SK-N-SH treated with all-trans-retinoic acid at 6 μM for 48 hours (cell line): ENCODE results near the gene SLC2A8.

ENCODE experiments used
- ATAC-seq: fragments of 200-7000 bp; cut with Tn5 transposase; 3 replicates; pipeline ENCODE4 v1.9.1; 2020; ENCODE audit warnings: mild to moderate bottlenecking, moderate library complexity
- ARNTL ChIP-seq: fragments of 450-650 bp; formaldehyde crosslinking; IDR thresholded peaks from 2 replicates; pipeline ENCODE4 v1.5.0; 2020; ENCODE audit warnings: low read depth, mild to moderate bottlenecking, moderate library complexity, borderline replicate concordance
- BACH2 ChIP-seq: fragments of 250-450 bp; sonication (Bioruptor Pico); IDR thresholded peaks from 2 replicates; pipeline ENCODE4 v1.9.0; 2021; ENCODE audit warnings: mild to moderate bottlenecking, borderline replicate concordance
- CSDC2 ChIP-seq: fragments of 250-450 bp; sonication (Bioruptor Pico); IDR thresholded peaks from 2 replicates; pipeline ENCODE4 v1.5.0; 2020; ENCODE audit warnings: mild to moderate bottlenecking, moderate library complexity
- ESRRG ChIP-seq: fragments of 250-450 bp; sonication (Bioruptor Pico); IDR thresholded peaks from 2 replicates; pipeline ENCODE4 v1.6.1; 2021; ENCODE audit warnings: mild to moderate bottlenecking
- GLIS3 ChIP-seq: fragments of 250-450 bp; sonication (Bioruptor Pico); IDR thresholded peaks from 2 replicates; pipeline ENCODE4 v1.5.0; 2020; ENCODE audit warnings: mild to moderate bottlenecking, moderate library complexity
- ISL1 ChIP-seq: fragments of 250-450 bp; sonication (Bioruptor Pico); IDR thresholded peaks from 2 replicates; pipeline ENCODE4 v2.1.2; 2022; ENCODE audit warnings: mild to moderate bottlenecking, moderate library complexity
- PATZ1 ChIP-seq: fragments of 250-450 bp; sonication (Bioruptor Pico); IDR thresholded peaks from 2 replicates; pipeline ENCODE4 v1.8.0; 2020; ENCODE audit warnings: mild to moderate bottlenecking, moderate library complexity, borderline replicate concordance
- POU6F1 ChIP-seq: fragments of 250-450 bp; sonication (Bioruptor Pico); IDR thresholded peaks from 2 replicates; pipeline ENCODE4 v1.8.0; 2021; ENCODE audit warnings: low read depth, mild to moderate bottlenecking, moderate library complexity, borderline replicate concordance
- PPARA ChIP-seq: fragments of 250-450 bp; sonication (Bioruptor Pico); IDR thresholded peaks from 2 replicates; pipeline ENCODE4 v1.5.0; 2020; ENCODE audit warnings: mild to moderate bottlenecking, borderline replicate concordance
- RARB ChIP-seq: fragments of 250-450 bp; sonication (Bioruptor Pico); IDR thresholded peaks from 2 replicates; pipeline ENCODE4 v1.8.0; 2021; ENCODE audit warnings: mild to moderate bottlenecking, moderate library complexity
- SNAI2 ChIP-seq: fragments of 250-450 bp; sonication (Bioruptor Pico); IDR thresholded peaks from 2 replicates; pipeline ENCODE4 v1.5.0; 2020; ENCODE audit warnings: mild to moderate bottlenecking, moderate library complexity
- TOX ChIP-seq: fragments of 250-450 bp; sonication (Bioruptor Pico); IDR thresholded peaks from 2 replicates; pipeline ENCODE4 v1.8.0; 2021; ENCODE audit warnings: mild to moderate bottlenecking, moderate library complexity, borderline replicate concordance
- ZC3H10 ChIP-seq: fragments of 250-450 bp; sonication (Bioruptor Pico); IDR thresholded peaks from 2 replicates; pipeline ENCODE4 v1.5.1; 2021; ENCODE audit warnings: mild to moderate bottlenecking, moderate library complexity
- ZNF565 ChIP-seq: fragments of 450-650 bp; formaldehyde crosslinking; conservative IDR thresholded peaks from 2 replicates; pipeline ENCODE4 v1.5.0; 2020; ENCODE audit warnings: low read depth, mild to moderate bottlenecking, moderate library complexity
- ZNF70 ChIP-seq: fragments of 450-650 bp; formaldehyde crosslinking; IDR thresholded peaks from 2 replicates; pipeline ENCODE4 v1.5.0; 2020; ENCODE audit warnings: mild to moderate bottlenecking, moderate library complexity
- ZNF8 ChIP-seq: fragments of 450-650 bp; formaldehyde crosslinking; IDR thresholded peaks from 2 replicates; pipeline ENCODE4 v1.5.0; 2020; ENCODE audit warnings: mild to moderate bottlenecking, moderate library complexity
- TF ChIP-seq, protein P1 (sequence below): fragments of 250-450 bp; sonication (Bioruptor Pico); IDR thresholded peaks from 2 replicates; pipeline ENCODE4 v1.5.0; 2020; ENCODE audit warnings: mild to moderate bottlenecking, moderate library complexity
- TF ChIP-seq, protein P2 (sequence below): fragments of 250-450 bp; sonication (Bioruptor Pico); IDR thresholded peaks from 2 replicates; pipeline ENCODE4 v1.5.1; 2021; ENCODE audit warnings: mild to moderate bottlenecking, moderate library complexity

SLC2A8 gene

GRCh38 chr9:127356906-127357305 is 40.1 kb upstream of the SLC2A8 start (continued):
- TF ChIP-seq, protein P1, sequence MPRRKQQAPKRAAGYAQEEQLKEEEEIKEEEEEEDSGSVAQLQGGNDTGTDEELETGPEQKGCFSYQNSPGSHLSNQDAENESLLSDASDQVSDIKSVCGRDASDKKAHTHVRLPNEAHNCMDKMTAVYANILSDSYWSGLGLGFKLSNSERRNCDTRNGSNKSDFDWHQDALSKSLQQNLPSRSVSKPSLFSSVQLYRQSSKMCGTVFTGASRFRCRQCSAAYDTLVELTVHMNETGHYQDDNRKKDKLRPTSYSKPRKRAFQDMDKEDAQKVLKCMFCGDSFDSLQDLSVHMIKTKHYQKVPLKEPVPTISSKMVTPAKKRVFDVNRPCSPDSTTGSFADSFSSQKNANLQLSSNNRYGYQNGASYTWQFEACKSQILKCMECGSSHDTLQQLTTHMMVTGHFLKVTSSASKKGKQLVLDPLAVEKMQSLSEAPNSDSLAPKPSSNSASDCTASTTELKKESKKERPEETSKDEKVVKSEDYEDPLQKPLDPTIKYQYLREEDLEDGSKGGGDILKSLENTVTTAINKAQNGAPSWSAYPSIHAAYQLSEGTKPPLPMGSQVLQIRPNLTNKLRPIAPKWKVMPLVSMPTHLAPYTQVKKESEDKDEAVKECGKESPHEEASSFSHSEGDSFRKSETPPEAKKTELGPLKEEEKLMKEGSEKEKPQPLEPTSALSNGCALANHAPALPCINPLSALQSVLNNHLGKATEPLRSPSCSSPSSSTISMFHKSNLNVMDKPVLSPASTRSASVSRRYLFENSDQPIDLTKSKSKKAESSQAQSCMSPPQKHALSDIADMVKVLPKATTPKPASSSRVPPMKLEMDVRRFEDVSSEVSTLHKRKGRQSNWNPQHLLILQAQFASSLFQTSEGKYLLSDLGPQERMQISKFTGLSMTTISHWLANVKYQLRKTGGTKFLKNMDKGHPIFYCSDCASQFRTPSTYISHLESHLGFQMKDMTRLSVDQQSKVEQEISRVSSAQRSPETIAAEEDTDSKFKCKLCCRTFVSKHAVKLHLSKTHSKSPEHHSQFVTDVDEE (CRISPR knock-in tag) = no peak

- TF ChIP-seq ZNF565 (no peak), POU6F1 (CRISPR knock-in tag) (no peak), SNAI2 (CRISPR knock-in tag) (no peak), PATZ1 (CRISPR knock-in tag) (no peak), ZNF70 (no peak), PPARA (CRISPR knock-in tag) (no peak), ZNF8 (no peak), ESRRG (no peak)
- TF ChIP-seq, protein P1 (CRISPR knock-in tag) = no peak
- peak; percentile 70 for ATAC-seq
Measured at GRCh38 chr9:127358023-127358535, 38.9 kb upstream of the SLC2A8 start.

- ATAC-seq = no peak
- TF ChIP-seq ZC3H10 (CRISPR knock-in tag) = no peak
- TF ChIP-seq BACH2 (CRISPR knock-in tag) = no peak
- TF ChIP-seq, protein P2, sequence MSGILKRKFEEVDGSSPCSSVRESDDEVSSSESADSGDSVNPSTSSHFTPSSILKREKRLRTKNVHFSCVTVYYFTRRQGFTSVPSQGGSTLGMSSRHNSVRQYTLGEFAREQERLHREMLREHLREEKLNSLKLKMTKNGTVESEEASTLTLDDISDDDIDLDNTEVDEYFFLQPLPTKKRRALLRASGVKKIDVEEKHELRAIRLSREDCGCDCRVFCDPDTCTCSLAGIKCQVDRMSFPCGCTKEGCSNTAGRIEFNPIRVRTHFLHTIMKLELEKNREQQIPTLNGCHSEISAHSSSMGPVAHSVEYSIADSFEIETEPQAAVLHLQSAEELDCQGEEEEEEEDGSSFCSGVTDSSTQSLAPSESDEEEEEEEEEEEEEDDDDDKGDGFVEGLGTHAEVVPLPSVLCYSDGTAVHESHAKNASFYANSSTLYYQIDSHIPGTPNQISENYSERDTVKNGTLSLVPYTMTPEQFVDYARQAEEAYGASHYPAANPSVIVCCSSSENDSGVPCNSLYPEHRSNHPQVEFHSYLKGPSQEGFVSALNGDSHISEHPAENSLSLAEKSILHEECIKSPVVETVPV (CRISPR knock-in tag) = no peak
- no peak for TF ChIP-seq ZNF565
- no peak for TF ChIP-seq TOX
- no peak for TF ChIP-seq ARNTL
- no peak for TF ChIP-seq PATZ1 (CRISPR knock-in tag)
Measured at GRCh38 chr9:127358770-127359169, 38.2 kb upstream of the SLC2A8 start.

GRCh38 chr9:127360250-127360649 is 36.7 kb upstream of the SLC2A8 start:
- ATAC-seq = no peak
- TF ChIP-seq ZNF8 (no peak), SNAI2 (CRISPR knock-in tag) (no peak), ZC3H10 (CRISPR knock-in tag) (no peak), CSDC2 (CRISPR knock-in tag) (no peak), BACH2 (CRISPR knock-in tag) (no peak), PPARA (CRISPR knock-in tag) (no peak), ISL1 (no peak), ESRRG (no peak), RARB (CRISPR knock-in tag) (no peak), GLIS3 (CRISPR knock-in tag) (no peak)
- TF ChIP-seq, protein P1 (CRISPR knock-in tag) = no peak
- TF ChIP-seq, protein P2 (CRISPR knock-in tag) = no peak
